GM21528 (cell line): ENCODE results near the gene TPCN2.
A peak's percentile ranks its signal among the peaks of the same experiment; 100 is the strongest.

Source experiments
- ATAC-seq: cut with Tn5 transposase; IDR thresholded peaks from one replicate; pipeline ENCODE4 v1.9.1; 2021; ENCODE audit warnings: mild to moderate bottlenecking, moderate library complexity; ENCODE audit not compliant: unreplicated experiment, low FRiP score

TPCN2 gene

GRCh38 chr11:69055598-69056516 lies 7.1 kb downstream of the TPCN2 start:
- ATAC-seq, result peak; percentile 69

GRCh38 chr11:69057236-69057635 lies 8.5 kb downstream of the TPCN2 start:
- no peak for ATAC-seq

GRCh38 chr11:69057801-69058200 lies 9.1 kb downstream of the TPCN2 start:
- no peak for ATAC-seq

GRCh38 chr11:69058511-69059270 lies 10.0 kb downstream of the TPCN2 start:
- ATAC-seq, result no peak

GRCh38 chr11:69059429-69059828 lies 10.7 kb downstream of the TPCN2 start:
- ATAC-seq, result no peak

GRCh38 chr11:69059985-69060384 lies 11.3 kb downstream of the TPCN2 start:
- no peak for ATAC-seq

GRCh38 chr11:69060806-69061712 lies 12.3 kb downstream of the TPCN2 start:
- ATAC-seq, result no peak

- ATAC-seq, result no peak
Measured at GRCh38 chr11:69061713-69062053, 13.0 kb downstream of the TPCN2 start.

GRCh38 chr11:69062169-69062855 lies 13.6 kb downstream of the TPCN2 start:
- no peak for ATAC-seq

- no peak for ATAC-seq
Measured at GRCh38 chr11:69062873-69063651, 14.3 kb downstream of the TPCN2 start.

- no peak for ATAC-seq
Measured at GRCh38 chr11:69063652-69064260, 15.0 kb downstream of the TPCN2 start.

GRCh38 chr11:69064394-69064957 lies 15.7 kb downstream of the TPCN2 start:
- ATAC-seq, result no peak

GRCh38 chr11:69065147-69065710 lies 16.5 kb downstream of the TPCN2 start:
- no peak for ATAC-seq

GRCh38 chr11:69066122-69067112 lies 17.7 kb downstream of the TPCN2 start:
- no peak for ATAC-seq

GRCh38 chr11:69067200-69067599 lies 18.5 kb downstream of the TPCN2 start:
- no peak for ATAC-seq

- no peak for ATAC-seq
Measured at GRCh38 chr11:69071086-69071800, 22.5 kb downstream of the TPCN2 start.
